Fibroblast of villous mesenchyme (primary cell): ENCODE results near the gene CEP55. TPM values are rescaled to one million over a fixed set of nuclear protein-coding genes. Genes with fewer than 3 reads are reported as not detected.

Source experiments
- DNase-seq: peaks from one replicate; pipeline ENCODE4 v3.0.0-alpha.2; 2010; ENCODE audit warnings: low read depth
- H3K4me3 ChIP-seq: 2 replicates; pipeline ENCODE4 v1.5.1; 2011; ENCODE audit warnings: low read depth, mild to moderate bottlenecking, low read length
- CTCF ChIP-seq: IDR thresholded peaks from 2 replicates; pipeline ENCODE4 v1.5.1; 2012; ENCODE audit warnings: low read depth, mild to moderate bottlenecking, low read length; ENCODE audit not compliant: insufficient read depth
- total RNA-seq: library from RNA; depleted of rRNA; stranded (reverse); fragments of >200 nt; gene quantifications from 2 replicates; pipeline ENCODE4 v1.2.3, GENCODE V29; 2012

The CEP55 gene
- total RNA-seq, 1 donor = 35.0 TPM

GRCh38 chr10:93501650-93502049 is 5.2 kb downstream of the CEP55 start:
- DNase-seq = no peak
- no peak overlapping the region for H3K4me3 ChIP-seq
- no peak for TF ChIP-seq CTCF

- no peak overlapping the region for H3K4me3 ChIP-seq
- DNase-seq = no peak
- no peak for TF ChIP-seq CTCF
Observed at GRCh38 chr10:93503075-93503474, 6.7 kb downstream of the CEP55 start.

- no peak overlapping the region for H3K4me3 ChIP-seq
- no peak for DNase-seq
- no peak for TF ChIP-seq CTCF
Observed at GRCh38 chr10:93505075-93505474, 8.7 kb downstream of the CEP55 start.

- no peak for TF ChIP-seq CTCF
- DNase-seq = no peak
- no peak overlapping the region for H3K4me3 ChIP-seq
Observed at GRCh38 chr10:93509816-93510215, 13.4 kb downstream of the CEP55 start.

- no peak for DNase-seq
- H3K4me3 ChIP-seq = no peak overlapping the region
- TF ChIP-seq CTCF = no peak
Observed at GRCh38 chr10:93512565-93512964, 16.2 kb downstream of the CEP55 start.

- DNase-seq = no peak
Observed at GRCh38 chr10:93513091-93513490, 16.7 kb downstream of the CEP55 start.

More at GRCh38 chr10:93513091-93513490, 16.7 kb downstream of the CEP55 start:
- H3K4me3 ChIP-seq = no peak overlapping the region
- TF ChIP-seq CTCF = no peak
